HG03565 (cell line): ENCODE data around the gene ALDH3A2.
A peak's percentile ranks its signal among the peaks of the same experiment; 100 is the strongest.

Experiments used
- ATAC-seq: cut with Tn5 transposase; IDR thresholded peaks from one replicate; pipeline ENCODE4 v1.9.1; 2021; ENCODE audit warnings: mild to moderate bottlenecking, moderate library complexity; ENCODE audit not compliant: unreplicated experiment

The ALDH3A2 gene

GRCh38 chr17:19648475-19649273, at the start of gene ALDH3A2:
TSS of gene ALDH3A2 (plus strand) at chr17:19648751. CDS start at chr17:19648972, 221 bp downstream.
- peak; percentile 79 for ATAC-seq

GRCh38 chr17:19610311-19610710, 38.2 kb upstream of the ALDH3A2 start:
- ATAC-seq, result no peak

- ATAC-seq, result no peak
Measured at GRCh38 chr17:19610879-19611278, 37.7 kb upstream of the ALDH3A2 start.

GRCh38 chr17:19613979-19614378, 34.6 kb upstream of the ALDH3A2 start:
- no peak for ATAC-seq

- ATAC-seq, result no peak
Measured at GRCh38 chr17:19614900-19615299, 33.7 kb upstream of the ALDH3A2 start.

- no peak for ATAC-seq
Measured at GRCh38 chr17:19618015-19618414, 30.5 kb upstream of the ALDH3A2 start.

- no peak for ATAC-seq
Measured at GRCh38 chr17:19619705-19620325, 28.7 kb upstream of the ALDH3A2 start.

- no peak for ATAC-seq
Measured at GRCh38 chr17:19621697-19622096, 26.9 kb upstream of the ALDH3A2 start.

GRCh38 chr17:19626079-19626478, 22.5 kb upstream of the ALDH3A2 start:
- no peak for ATAC-seq

- ATAC-seq, result no peak
Measured at GRCh38 chr17:19629449-19629848, 19.1 kb upstream of the ALDH3A2 start.

- ATAC-seq, result no peak
Measured at GRCh38 chr17:19630035-19630434, 18.5 kb upstream of the ALDH3A2 start.

GRCh38 chr17:19630661-19631060, 17.9 kb upstream of the ALDH3A2 start:
- ATAC-seq, result no peak

- ATAC-seq, result no peak
Measured at GRCh38 chr17:19631905-19632304, 16.6 kb upstream of the ALDH3A2 start.

- no peak for ATAC-seq
Measured at GRCh38 chr17:19641687-19642372, 6.7 kb upstream of the ALDH3A2 start.

GRCh38 chr17:19642373-19642893, 6.1 kb upstream of the ALDH3A2 start:
- no peak for ATAC-seq

- no peak for ATAC-seq
Measured at GRCh38 chr17:19644493-19645210, 3.9 kb upstream of the ALDH3A2 start.

GRCh38 chr17:19645734-19646201, 2.8 kb upstream of the ALDH3A2 start:
- ATAC-seq, result no peak

GRCh38 chr17:19646788-19647696, 1.5 kb upstream of the ALDH3A2 start:
- no peak for ATAC-seq

- peak; percentile 20 for ATAC-seq
Measured at GRCh38 chr17:19647697-19648474, 665 bp upstream of the ALDH3A2 start.
